ENCODE data around the gene EEF2K. TPM values are rescaled to one million over a fixed set of nuclear protein-coding genes. Genes with fewer than 3 reads are reported as not detected.

EEF2K gene
- total and polyA plus RNA-seq, 12 donors, result 4.9 to 28.3 (median 16.6) TPM

DNA sequence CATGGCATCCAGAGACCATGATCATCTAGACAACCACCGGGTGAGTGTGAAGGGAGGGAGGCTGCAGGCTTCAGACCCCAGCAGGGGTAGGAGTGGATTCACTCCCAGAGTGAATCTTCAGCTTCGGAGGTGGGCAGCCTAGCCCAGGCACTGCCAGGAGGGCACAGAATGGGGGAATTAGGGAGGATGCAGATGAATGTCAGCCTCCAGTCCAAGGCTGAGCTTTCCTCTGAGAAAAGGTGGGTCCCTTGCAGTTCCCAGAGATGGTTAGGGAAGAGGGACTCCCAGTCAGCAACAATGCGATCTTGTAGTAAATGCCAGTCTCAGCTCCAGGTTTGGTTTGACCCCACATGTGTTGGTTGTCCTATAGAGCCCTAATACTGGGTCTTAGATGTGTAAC, 54.4 kb downstream of the EEF2K start:
- H3K4me3 ChIP-seq, result no peak overlapping the region
- no peak for TF ChIP-seq POLR2A (IDR thresholded peaks at IDR 0.05)
- TF ChIP-seq, protein P1, sequence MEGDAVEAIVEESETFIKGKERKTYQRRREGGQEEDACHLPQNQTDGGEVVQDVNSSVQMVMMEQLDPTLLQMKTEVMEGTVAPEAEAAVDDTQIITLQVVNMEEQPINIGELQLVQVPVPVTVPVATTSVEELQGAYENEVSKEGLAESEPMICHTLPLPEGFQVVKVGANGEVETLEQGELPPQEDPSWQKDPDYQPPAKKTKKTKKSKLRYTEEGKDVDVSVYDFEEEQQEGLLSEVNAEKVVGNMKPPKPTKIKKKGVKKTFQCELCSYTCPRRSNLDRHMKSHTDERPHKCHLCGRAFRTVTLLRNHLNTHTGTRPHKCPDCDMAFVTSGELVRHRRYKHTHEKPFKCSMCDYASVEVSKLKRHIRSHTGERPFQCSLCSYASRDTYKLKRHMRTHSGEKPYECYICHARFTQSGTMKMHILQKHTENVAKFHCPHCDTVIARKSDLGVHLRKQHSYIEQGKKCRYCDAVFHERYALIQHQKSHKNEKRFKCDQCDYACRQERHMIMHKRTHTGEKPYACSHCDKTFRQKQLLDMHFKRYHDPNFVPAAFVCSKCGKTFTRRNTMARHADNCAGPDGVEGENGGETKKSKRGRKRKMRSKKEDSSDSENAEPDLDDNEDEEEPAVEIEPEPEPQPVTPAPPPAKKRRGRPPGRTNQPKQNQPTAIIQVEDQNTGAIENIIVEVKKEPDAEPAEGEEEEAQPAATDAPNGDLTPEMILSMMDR (IDR thresholded peaks at IDR 0.05), result no peak
- intact Hi-C loops (cut with DNase I), result no loop called here
- H3K27me3 ChIP-seq, result no peaks in the 10 kb centered on the region
- H3K27ac ChIP-seq, result no peak overlapping the region
- H3K9me3 ChIP-seq (replicated peaks in 1 of 3), result peaks cover 0 to under 1% (median 0%) of the 10 kb centered on the region in 3 donors
- no peak for DNase-seq
- H3K36me3 ChIP-seq (replicated peaks in 1 of 2), result peaks cover 0 to 67% of the 10 kb centered on the region in 2 donors
- WGBS, 4 donors, result 85 to 100% (median 96%) methylated on average over 2 to 3 of the region's 3 CpGs
- H3K4me1 ChIP-seq (replicated peaks in 1 of 2), result no peaks in the 10 kb centered on the region

DNA sequence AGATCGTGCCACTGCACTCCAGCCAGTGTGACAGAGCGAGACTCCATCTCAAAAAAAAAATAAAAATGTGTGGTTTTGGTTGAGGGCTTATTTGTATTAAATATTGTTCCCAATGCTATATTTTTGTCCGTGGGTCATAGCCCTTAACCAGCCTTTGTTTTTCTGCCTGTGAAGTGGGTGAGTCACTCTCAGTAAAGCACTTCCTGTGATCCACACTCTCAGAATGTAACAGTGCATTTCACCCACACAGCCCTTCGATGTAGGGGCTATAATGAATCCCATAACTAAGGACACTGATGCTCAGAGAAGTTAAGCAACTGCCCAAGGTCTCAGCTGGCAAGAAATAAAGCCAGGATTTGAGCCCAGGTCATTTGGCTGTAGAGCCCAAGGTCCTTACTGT, 56.4 kb downstream of the EEF2K start:
- Histone ChIP-seq H3K27ac (no peak overlapping the region), H3K4me1 (replicated peaks in 1 of 2) (no peaks in the 10 kb centered on the region), H3K36me3 (replicated peaks in 1 of 2) (peaks cover 0 to 67% of the 10 kb centered on the region in 2 donors), H3K4me3 (no peak overlapping the region), H3K9me3 (replicated peaks in 1 of 3) (no peaks in the 10 kb centered on the region), H3K27me3 (no peaks in the 10 kb centered on the region)
- intact Hi-C loops (cut with DNase I), result no loop called here
- TF ChIP-seq, protein P1 (IDR thresholded peaks at IDR 0.05), result no peak
- no peak for TF ChIP-seq POLR2A (IDR thresholded peaks at IDR 0.05)
- 67 to 93% (median 84%) methylated on average over 4 of the region's 4 CpGs for WGBS, 4 donors
- DNase-seq, result no peak

DNA sequence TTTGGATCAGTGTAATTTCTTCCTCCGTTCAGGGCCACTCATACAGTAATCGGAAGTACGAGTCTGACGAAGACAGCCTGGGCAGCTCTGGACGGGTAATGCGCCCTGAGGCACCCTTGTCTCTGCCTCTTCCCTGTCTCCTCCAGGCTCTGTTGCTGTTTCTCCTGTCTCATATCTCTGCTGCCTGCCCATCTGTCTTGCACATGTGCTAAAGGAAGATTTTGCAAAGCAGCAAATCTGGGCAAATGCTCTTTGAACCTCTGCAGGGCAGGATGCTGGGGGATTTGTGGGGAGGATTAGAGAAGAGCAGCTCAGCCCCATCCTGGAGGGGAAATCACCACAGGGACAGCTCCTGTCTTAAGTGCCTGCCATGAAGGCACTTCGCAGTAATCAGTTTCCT, 58.7 kb downstream of the EEF2K start:
- Histone ChIP-seq H3K9me3 (replicated peaks in 1 of 3) (no peaks in the 10 kb centered on the region), H3K4me1 (replicated peaks in 1 of 2) (no peaks in the 10 kb centered on the region), H3K27ac (no peak overlapping the region), H3K36me3 (replicated peaks in 1 of 2) (peaks cover 0 to 70% of the 10 kb centered on the region in 2 donors), H3K4me3 (no peak overlapping the region), H3K27me3 (no peaks in the 10 kb centered on the region)
- TF ChIP-seq POLR2A (IDR thresholded peaks at IDR 0.05), result no peak
- TF ChIP-seq, protein P1 (IDR thresholded peaks at IDR 0.05), result no peak
- intact Hi-C loops (cut with DNase I), result no loop called here
- WGBS, 4 donors, result 90 to 94% (median 91%) methylated on average over 7 of the region's 7 CpGs
- DNase-seq, result peak in 1 of 7 donors; percentile 56

DNA sequence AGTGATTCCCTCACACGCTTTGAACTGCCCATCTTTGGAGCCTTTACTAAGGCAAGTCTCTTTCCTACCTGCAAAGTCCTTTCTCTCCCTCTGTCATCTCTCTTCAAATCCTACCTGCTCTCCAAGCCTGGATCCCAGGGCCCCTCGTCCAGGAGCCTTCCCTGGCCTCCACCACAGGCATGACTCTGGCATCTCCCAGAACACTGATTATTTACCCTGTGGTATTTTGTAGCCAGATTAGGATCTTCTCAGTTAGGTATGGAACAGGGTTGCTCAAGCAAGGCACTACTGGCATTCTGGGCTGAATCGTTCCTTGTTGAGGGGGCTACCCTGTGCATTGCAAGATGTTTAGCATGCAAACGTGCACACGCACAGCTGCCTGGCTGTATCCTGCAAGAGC, 59.3 kb downstream of the EEF2K start:
- H3K4me1 ChIP-seq (replicated peaks in 1 of 2), result no peaks in the 10 kb centered on the region
- H3K9me3 ChIP-seq (replicated peaks in 1 of 3), result no peaks in the 10 kb centered on the region
- H3K27me3 ChIP-seq, result no peaks in the 10 kb centered on the region
- no peak overlapping the region for H3K27ac ChIP-seq
- TF ChIP-seq POLR2A (IDR thresholded peaks at IDR 0.05), result no peak
- TF ChIP-seq, protein P1 (IDR thresholded peaks at IDR 0.05), result no peak
- no peak overlapping the region for H3K4me3 ChIP-seq
- intact Hi-C loops (cut with DNase I), result no loop called here
- DNase-seq, result no peak
- peaks cover 0 to 68% of the 10 kb centered on the region in 2 donors for H3K36me3 ChIP-seq (replicated peaks in 1 of 2)
- 87 to 93% (median 90%) methylated on average over 5 of the region's 5 CpGs for WGBS, 4 donors

Data from adrenal gland (tissue), 12 donors.